GM21423 (cell line): ENCODE data around the gene AKAP12.
A peak's percentile ranks its signal among the peaks of the same experiment; 100 is the strongest.

Source experiments
- ATAC-seq: cut with Tn5 transposase; IDR thresholded peaks from one replicate; pipeline ENCODE4 v1.9.1; 2021; ENCODE audit warnings: mild to moderate bottlenecking, moderate library complexity; ENCODE audit not compliant: unreplicated experiment

The AKAP12 gene

GRCh38 chr6:151279891-151280290, 40.1 kb downstream of the AKAP12 start:
- no peak for ATAC-seq

- no peak for ATAC-seq
Measured at GRCh38 chr6:151280859-151281258, 41.1 kb downstream of the AKAP12 start.

- ATAC-seq: peak; percentile 39
Measured at GRCh38 chr6:151284012-151284411, 44.2 kb downstream of the AKAP12 start.

GRCh38 chr6:151284548-151285017, 44.8 kb downstream of the AKAP12 start:
- peak; percentile 49 for ATAC-seq

- no peak for ATAC-seq
Measured at GRCh38 chr6:151285122-151285521, 45.4 kb downstream of the AKAP12 start.

GRCh38 chr6:151286214-151286613, 46.4 kb downstream of the AKAP12 start:
- no peak for ATAC-seq

GRCh38 chr6:151288712-151289398, 49.1 kb downstream of the AKAP12 start:
- ATAC-seq: no peak

- ATAC-seq: no peak
Measured at GRCh38 chr6:151289399-151290007, 49.7 kb downstream of the AKAP12 start.

GRCh38 chr6:151290877-151291721, 51.3 kb downstream of the AKAP12 start:
- no peak for ATAC-seq

- ATAC-seq: no peak
Measured at GRCh38 chr6:151291722-151292059, 51.9 kb downstream of the AKAP12 start.

GRCh38 chr6:151292974-151293687, 53.4 kb downstream of the AKAP12 start:
- no peak for ATAC-seq

GRCh38 chr6:151293688-151294016, 53.9 kb downstream of the AKAP12 start:
- no peak for ATAC-seq

- ATAC-seq: no peak
Measured at GRCh38 chr6:151294561-151295101, 54.9 kb downstream of the AKAP12 start.

GRCh38 chr6:151297886-151298285, 58.1 kb downstream of the AKAP12 start:
- no peak for ATAC-seq

GRCh38 chr6:151299011-151299410, 59.2 kb downstream of the AKAP12 start:
- no peak for ATAC-seq

- no peak for ATAC-seq
Measured at GRCh38 chr6:151300267-151300991, 60.7 kb downstream of the AKAP12 start.

- ATAC-seq: no peak
Measured at GRCh38 chr6:151301547-151301946, 61.8 kb downstream of the AKAP12 start.

- ATAC-seq: no peak
Measured at GRCh38 chr6:151303231-151303630, 63.5 kb downstream of the AKAP12 start.

- ATAC-seq: no peak
Measured at GRCh38 chr6:151306269-151306783, 66.6 kb downstream of the AKAP12 start.

- ATAC-seq: no peak
Measured at GRCh38 chr6:151307501-151307900, 67.7 kb downstream of the AKAP12 start.
